NCI-H2196 (cell line): ENCODE data around the gene SMC3.
"Not testable (repeated sequence)": the region's sequence is repeated elsewhere in the genome, so short reads cannot be mapped to it uniquely, and the experiment has no call there.

Experiments used
- DNase-seq: peaks from one replicate; lab custom pipeline; 2025; ENCODE audit not compliant: unreplicated experiment; lab: John Stamatoyannopoulos, UW

The SMC3 gene

DNA sequence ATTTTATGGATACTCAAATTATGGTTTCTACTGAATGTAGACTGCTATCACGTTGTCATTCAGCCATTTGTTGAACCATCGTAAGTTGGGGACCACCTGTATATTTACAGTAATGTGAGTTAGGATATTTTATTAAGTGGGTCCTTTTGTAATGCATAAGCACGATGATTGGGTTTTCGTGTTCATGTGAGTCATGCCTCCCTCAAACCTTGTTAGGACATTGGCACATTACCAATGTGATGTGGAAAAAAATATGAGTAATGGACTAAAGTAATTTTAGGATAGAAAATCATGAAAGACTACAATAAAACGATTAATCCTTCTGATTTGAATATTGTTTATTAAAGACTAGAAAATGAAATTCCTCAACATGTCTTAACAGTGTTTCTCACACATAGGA is 8.7 kb downstream of the SMC3 start:
- DNase-seq: no peak

DNA sequence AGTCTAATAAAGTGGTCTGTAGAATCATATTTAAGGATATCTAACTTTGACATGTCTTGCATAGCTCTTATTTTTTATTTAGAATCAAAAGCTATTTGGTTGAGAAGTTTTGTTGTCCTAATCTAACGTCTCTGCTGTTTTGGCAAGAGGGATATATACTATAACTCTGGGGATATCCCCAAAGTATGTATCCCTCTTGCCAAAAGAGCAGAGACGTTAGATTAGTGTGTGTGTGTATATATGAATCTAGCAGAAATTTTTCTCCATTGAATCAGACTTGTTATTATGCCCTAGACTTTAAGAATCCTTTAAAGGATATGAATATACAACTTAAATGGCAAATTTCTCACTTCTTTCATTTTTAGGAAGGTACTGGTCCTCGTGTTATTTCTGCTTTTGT is 9.6 kb downstream of the SMC3 start:
- no peak for DNase-seq

DNA sequence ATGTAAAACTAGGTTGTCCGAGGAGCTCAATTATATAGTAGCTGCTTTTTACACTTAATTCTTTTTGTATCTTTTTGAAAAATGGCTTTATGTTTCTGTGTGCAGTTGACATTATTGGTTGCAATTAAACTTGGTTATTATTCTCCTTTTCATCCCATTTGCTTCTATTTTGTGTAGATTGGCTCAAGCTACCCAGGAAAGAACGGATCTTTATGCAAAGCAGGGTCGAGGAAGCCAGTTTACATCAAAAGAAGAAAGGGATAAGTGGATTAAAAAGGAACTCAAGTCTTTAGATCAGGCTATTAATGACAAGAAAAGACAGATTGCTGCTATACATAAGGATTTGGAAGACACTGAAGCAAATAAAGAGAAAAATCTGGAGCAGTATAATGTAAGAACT is 16.5 kb downstream of the SMC3 start:
- DNase-seq: no peak

DNA sequence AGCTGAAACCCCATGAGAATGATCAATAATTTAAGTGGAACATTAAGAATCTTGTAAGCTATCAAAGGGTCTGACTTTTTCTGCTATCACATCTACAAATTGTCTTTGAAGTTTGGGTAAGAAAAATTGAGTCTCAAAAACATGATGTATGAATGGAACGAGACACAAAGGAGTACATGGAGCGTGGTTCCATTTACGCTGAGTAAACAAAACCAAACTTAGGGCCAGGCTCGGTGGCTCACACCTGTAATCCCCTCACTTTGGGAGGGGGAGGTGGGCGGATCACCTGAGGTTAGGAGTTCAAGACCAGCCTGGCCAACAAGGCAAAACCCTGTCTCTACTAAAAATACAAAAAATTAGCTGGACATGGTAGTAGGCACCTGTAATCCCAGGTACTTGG is 24.3 kb downstream of the SMC3 start:
- no peak for DNase-seq

DNA sequence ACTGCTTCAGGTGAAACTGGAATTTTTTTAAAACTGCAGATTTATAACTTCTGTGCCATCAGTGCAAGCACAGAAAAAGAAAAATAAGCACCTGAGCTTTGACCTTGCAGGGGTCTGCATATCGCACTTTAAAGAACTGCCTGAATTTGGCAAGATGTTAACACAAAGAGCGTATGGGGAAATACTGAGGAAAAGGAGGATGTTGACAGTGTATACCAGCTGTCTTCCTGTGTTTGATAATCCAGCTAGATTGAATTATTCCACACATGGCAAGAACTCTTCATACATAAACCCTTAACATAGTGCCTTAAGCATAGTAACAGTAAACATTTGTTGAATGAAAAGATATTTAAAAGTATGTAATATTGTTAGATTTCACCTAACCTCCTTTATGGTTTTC is 30.0 kb downstream of the SMC3 start:
- DNase-seq: no peak

GRCh38 chr10:110600487-110601101 is 33.1 kb downstream of the SMC3 start:
- DNase-seq: peak; percentile 47

- DNase-seq: no peak
Measured at GRCh38 chr10:110601581-110601980, 34.1 kb downstream of the SMC3 start.

- no peak for DNase-seq
Measured at GRCh38 chr10:110608087-110608486, 40.6 kb downstream of the SMC3 start.

DNA sequence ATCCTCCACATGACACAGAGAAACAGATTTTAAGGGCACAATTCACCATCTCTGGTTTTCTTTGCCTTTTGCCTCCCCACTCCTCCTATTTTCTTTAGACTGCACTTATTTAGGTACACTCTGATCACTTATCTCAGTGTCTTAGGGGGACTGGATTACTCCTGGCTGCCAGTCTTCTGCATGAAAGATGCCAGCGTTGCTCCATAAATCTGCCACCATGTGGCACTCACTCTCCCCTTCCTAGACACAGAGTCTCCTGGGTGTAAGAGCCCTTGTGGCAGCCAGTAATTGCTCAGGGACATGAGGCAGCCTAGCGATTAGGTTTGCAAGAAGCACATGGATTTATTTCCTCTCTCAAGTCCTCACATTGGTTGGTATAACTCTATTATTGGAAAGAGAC is 42.1 kb downstream of the SMC3 start:
- no peak for DNase-seq

DNA sequence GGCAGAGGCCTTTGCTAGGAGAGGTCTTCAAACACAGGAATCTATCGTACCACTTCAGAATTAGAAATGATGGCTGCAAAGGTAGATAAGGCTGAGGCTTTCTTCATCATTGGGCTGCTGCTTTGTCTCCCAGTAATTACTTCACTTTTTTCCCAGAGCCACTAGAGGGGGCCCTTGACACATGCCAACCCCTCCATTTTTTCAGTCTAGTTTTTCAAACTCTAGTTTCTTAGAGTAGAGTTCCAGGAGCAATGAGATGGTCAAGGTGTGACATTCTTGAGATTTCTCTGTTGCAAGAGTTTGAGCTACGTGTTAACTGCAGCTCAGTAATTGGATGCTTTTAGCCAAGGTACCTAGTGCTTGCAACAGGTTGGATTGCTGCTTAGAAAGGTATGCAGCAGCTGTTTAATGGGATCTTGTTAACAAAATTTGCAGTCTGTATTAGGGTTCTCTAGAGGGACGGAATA is 42.8 kb downstream of the SMC3 start:
- DNase-seq: peak; percentile 38

DNA sequence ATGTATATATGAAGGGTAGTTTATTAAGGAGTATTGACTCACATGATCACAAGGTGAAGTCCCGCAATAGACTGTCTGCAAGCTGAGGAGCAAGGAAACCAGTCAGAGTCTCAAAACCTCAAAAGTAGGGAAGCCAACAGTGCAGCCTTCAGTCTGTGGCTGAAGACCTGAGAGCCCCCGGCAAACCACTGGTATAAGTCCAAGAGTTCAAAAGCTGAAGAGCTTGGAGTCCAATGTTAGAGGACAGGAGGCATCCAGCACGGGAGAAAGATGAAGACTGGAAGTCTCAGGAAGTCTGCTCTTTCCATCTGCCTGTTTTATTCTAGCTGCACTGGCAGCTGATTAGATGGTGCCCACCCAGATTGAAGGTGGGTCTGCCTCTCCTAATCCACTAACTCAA is 43.3 kb downstream of the SMC3 start:
- DNase-seq: not testable (repeated sequence)

DNA sequence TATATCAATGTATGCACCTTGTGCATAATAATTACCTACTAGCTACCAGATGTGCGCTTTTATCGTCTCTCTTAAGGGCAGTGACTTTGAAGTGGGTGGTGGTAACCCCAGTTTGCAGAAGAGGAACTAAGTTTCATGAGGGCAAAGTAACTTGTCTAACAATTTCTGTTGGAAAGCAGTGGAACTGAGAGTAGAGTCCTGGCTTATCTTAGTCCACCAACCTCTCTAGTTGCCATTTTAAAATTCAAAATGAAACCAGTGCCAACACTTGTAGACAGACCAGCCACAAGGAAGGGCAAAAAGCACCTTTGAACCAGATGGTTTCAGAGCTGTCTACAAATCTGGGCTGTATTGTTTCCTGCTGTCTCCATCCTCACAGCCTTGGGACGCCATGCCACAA is 44.6 kb downstream of the SMC3 start:
- no peak for DNase-seq

GRCh38 chr10:110612629-110613028 is 45.1 kb downstream of the SMC3 start:
- DNase-seq: no peak

DNA sequence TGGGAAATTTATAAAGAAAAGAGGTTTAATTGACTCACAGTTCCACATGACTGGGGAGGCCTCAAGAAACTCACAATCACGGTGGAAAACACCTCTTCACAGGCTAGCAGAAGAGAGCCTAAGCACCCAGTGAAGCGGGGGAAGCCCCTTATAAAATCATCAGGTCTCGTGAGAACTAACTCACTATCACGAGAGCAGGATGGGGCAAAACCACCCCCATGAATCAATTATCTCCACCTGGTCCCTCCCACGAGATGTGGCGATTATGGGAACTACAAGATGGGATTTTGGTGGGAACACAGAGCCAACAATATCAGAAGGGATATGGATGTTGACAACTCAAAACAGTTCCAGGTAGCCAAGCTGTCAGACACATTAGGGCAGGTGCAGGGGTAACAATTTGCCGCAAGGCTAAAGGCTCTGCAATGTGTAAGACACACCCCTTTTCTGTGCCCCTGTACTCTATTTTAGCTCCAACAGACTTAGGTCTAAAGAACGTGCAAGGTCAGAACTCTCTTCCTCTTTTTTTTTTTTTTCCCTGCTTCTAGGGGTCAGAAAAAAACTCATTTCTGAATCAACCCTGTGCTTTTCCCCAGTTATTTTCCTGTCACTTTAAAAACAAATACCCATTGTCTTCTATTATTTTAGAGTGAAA is 46.0 kb downstream of the SMC3 start:
- DNase-seq: no peak

DNA sequence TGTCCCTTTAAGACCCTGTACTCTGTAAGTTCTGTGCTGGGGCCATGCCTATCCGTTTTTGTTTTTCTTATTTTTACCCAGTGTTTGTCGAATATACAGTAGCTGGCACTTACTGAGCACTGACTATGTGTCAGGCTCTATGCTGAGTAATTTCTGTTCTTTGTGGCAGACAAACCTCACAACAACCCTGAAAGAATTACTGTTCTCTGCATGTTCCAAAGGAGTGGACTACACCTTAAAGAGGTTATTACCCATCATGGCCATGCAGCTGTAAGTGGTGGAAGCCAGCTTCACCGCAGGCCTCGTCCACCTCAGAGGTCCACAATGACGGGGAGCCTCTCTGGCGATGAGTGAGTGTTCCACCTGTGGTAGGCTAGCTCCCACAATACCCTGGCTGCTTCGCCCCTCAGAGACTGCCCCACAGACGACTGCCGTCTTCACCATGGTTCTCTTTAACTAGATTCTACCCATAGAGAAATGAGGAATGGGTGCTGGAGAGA is 46.6 kb downstream of the SMC3 start:
- no peak for DNase-seq

DNA sequence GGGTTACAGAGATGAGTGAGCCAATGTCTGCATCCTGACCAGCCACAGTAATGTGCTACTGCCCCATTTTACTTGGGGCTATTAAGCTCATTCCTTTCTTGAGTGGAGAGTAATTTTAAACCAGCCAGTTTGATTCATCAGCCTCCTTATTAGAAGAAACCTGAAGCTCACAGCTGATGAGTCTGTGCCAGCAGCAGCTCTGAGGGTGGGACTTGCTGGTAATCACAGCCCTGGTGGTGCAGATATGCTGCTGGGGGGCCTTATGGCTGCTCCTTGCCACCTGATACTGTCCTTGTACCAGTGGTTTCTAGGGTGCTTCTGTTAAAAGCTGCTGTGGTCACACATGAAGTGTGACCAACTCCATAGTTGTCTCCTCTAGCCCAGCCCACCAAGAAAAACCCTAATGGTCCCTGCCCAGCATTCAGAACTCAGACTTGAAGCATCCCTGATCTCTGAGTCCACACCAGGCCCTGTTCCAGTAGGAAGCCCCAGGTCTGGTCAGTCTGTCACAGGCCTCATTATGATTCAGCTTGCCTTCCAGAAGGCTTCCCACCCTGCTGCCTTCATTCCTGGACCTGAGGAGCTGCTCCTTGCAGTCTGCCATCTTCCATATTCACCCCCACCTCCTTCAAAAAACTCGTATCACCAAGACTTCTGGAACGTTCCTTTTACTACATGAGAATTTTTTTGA is 47.7 kb downstream of the SMC3 start:
- no peak for DNase-seq

GRCh38 chr10:110616493-110617033 is 49.1 kb downstream of the SMC3 start:
- DNase-seq: no peak

- no peak for DNase-seq
Measured at GRCh38 chr10:110617425-110618229, 50.1 kb downstream of the SMC3 start.

GRCh38 chr10:110618230-110618610 is 50.7 kb downstream of the SMC3 start:
- no peak for DNase-seq

DNA sequence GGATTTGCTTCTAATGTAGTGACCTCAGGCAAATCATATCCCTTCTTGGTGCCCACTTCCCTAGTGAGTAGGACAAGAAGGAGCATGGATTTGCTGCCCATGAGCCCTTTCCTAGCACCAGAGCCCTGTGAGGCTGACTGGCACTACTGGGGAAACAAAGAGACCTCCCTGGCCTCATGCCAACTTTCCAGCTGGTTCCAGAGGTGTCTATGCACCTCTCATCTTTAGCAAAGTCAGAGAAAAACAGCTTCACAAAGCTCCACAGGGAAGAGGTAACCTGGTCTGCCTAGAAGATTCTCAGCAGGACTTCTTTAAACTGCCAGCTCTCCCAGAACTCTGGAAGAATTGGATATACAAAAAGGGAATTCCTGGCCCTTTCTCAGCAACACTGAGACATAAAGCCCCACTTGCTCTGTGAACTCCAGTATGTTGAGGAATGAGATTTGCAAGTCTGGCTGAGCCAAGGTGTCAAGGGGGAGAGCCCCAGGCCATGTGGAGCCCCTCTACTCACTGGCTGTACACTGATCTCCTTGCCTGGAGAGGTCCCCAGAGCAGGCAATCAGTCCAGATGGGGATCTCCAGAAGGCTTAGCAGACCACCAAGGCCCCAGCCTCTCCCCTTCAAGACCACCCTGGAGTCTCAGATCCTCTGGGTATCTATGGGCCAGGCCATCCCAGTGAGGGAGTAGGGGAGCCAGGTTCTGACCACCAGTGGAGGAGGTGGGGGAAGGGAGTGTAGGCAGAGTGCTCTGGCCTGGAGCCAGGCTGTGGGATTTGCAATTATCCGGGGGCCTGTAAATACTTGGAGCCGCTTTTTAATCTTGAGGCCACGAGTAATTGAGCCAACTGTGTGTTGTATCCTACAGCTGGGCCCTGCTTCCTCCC is 52.3 kb downstream of the SMC3 start:
- DNase-seq: no peak
